SK-N-SH (cell line): Measurements from ENCODE around the gene MACROD2. TPM values are rescaled to one million over a fixed set of nuclear protein-coding genes. Genes with fewer than 3 reads are reported as not detected.

Experiments
- CTCF ChIA-PET: fragments of 300-600, 350-600 bp; formaldehyde crosslinking; extraction: SDS; loops from one replicate; lab custom pipeline; 2021; lab: Yijun Ruan, JAX
- POLR2A ChIA-PET: fragments of 350-600 bp; sonication (Branson Sonifier 250); formaldehyde crosslinking; extraction: SDS; loops from one replicate; lab custom pipeline; 2020; ENCODE audit warnings: antibody characterized with exemption, inconsistent platforms; lab: Yijun Ruan, JAX
- DNase-seq: peaks from one replicate; pipeline ENCODE4 v3.0.0; 2012
- H2AFZ ChIP-seq: fragments of 200-600 bp; sonication (generic); 2 replicates; pipeline ENCODE4 v1.8.1; 2016; ENCODE audit warnings: antibody characterized with exemption, mild to moderate bottlenecking, low read depth
- H3F3A ChIP-seq: fragments of 200-600 bp; sonication (generic); replicated peaks from 2 replicates; pipeline ENCODE3; 2016; ENCODE audit warnings: antibody characterized with exemption, mild to moderate bottlenecking; ENCODE audit not compliant: insufficient read depth
- H3K27ac ChIP-seq, 2 experiments: fragments of 200-500 bp in 1 of 2; fragments of 200-600 bp in 1 of 2; sonication (Bioruptor generic) in 1 of 2; sonication (generic), shearing (Covaris generic) in 1 of 2; 2 replicates each; pipeline versions ENCODE4 v1.5.1 to v1.6.1; 2014 to 2016; ENCODE audit warnings: low read depth in 2 of 2, inconsistent platforms in 1 of 2, low read length in 1 of 2, mild to moderate bottlenecking in 1 of 2, mixed read lengths in 1 of 2
- H3K27me3 ChIP-seq: fragments of 200-600 bp; sonication (generic), shearing (Covaris generic); 2 replicates; pipeline ENCODE4 v1.6.1; 2016; ENCODE audit warnings: mixed run types; ENCODE audit not compliant: insufficient read depth
- H3K36me3 ChIP-seq, 2 experiments: fragments of 200-500 bp in 1 of 2; fragments of 200-600 bp in 1 of 2; sonication (Bioruptor generic) in 1 of 2; sonication (generic) in 1 of 2; replicated peaks in 1 of 2; 2 replicates each; pipeline versions ENCODE3 to v1.5.1; 2014 to 2016; ENCODE audit warnings: low read length in 1 of 2, mild to moderate bottlenecking in 1 of 2; ENCODE audit not compliant: insufficient read depth in 2 of 2, control insufficient read depth in 1 of 2
- H3K4me1 ChIP-seq, 2 experiments: fragments of 200-500 bp in 1 of 2; fragments of 200-600 bp in 1 of 2; sonication (Bioruptor generic) in 1 of 2; sonication (generic), shearing (Covaris generic) in 1 of 2; 2 replicates each; pipeline versions ENCODE4 v1.5.1 to v1.6.1; 2014 to 2016; ENCODE audit warnings: low read depth in 1 of 2, low read length in 1 of 2, mixed run types in 1 of 2; ENCODE audit not compliant: insufficient read depth in 2 of 2, control insufficient read depth in 1 of 2
- H3K4me2 ChIP-seq: fragments of 200-600 bp; sonication (generic), shearing (Covaris generic); 2 replicates; pipeline ENCODE4 v1.6.1; 2017; ENCODE audit warnings: mixed run types
- H3K4me3 ChIP-seq, 2 experiments: fragments of 200-500 bp in 1 of 2; fragments of 200-600 bp in 1 of 2; sonication (Bioruptor generic) in 1 of 2; sonication (generic), shearing (Covaris generic) in 1 of 2; 2 replicates each; pipeline versions ENCODE4 v1.5.1 to v1.8.1; 2014 to 2016; ENCODE audit warnings: low read depth in 2 of 2, inconsistent platforms in 1 of 2, low read length in 1 of 2, mild to moderate bottlenecking in 1 of 2, mixed read lengths in 1 of 2, moderate library complexity in 1 of 2
- H3K79me2 ChIP-seq: fragments of 200-600 bp; sonication (generic); 2 replicates; pipeline ENCODE4 v1.8.1; 2017; ENCODE audit warnings: mild to moderate bottlenecking; ENCODE audit not compliant: insufficient read depth
- H3K9ac ChIP-seq: fragments of 200-600 bp; sonication (generic); 2 replicates; pipeline ENCODE4 v1.6.1; 2017; ENCODE audit warnings: mixed run types
- H3K9me2 ChIP-seq: fragments of 200-600 bp; sonication (generic); 2 replicates; pipeline ENCODE4 v1.6.1; 2017; ENCODE audit warnings: mixed run types
- H3K9me3 ChIP-seq: fragments of 200-600 bp; sonication (generic); 2 replicates; pipeline ENCODE4 v1.6.1; 2017; ENCODE audit warnings: mixed run types, mild to moderate bottlenecking, moderate library complexity
- H4K20me1 ChIP-seq: fragments of 200-600 bp; sonication (generic); 2 replicates; pipeline ENCODE4 v1.6.1; 2017; ENCODE audit warnings: mild to moderate bottlenecking, mixed run types; ENCODE audit not compliant: insufficient read depth
- CHD2 ChIP-seq: fragments of 150-350 bp; IDR thresholded peaks from 2 replicates; pipeline ENCODE4 v1.6.1; 2018; ENCODE audit warnings: low read length; ENCODE audit not compliant: partially characterized antibody
- ELF1 ChIP-seq: IDR thresholded peaks from 2 replicates; pipeline ENCODE4 v1.4.0; 2012
- EP300 ChIP-seq, 2 experiments: IDR thresholded peaks; 2 replicates each; pipeline versions ENCODE4 v1.4.0 to v1.6.1; 2012; ENCODE audit warnings: borderline replicate concordance in 1 of 2, low read depth in 1 of 2, low read length in 1 of 2
- FOSL2 ChIP-seq: IDR thresholded peaks from 2 replicates; pipeline ENCODE4 v1.4.0; 2012; ENCODE audit warnings: low read depth, mild to moderate bottlenecking, moderate library complexity, borderline replicate concordance
- FOXJ3 ChIP-seq: sonication (generic); formaldehyde crosslinking; IDR thresholded peaks from 2 replicates; pipeline ENCODE4 v1.5.1; 2020; ENCODE audit warnings: mild to moderate bottlenecking, missing genetic modification reagents
- GABPA ChIP-seq: IDR thresholded peaks from 2 replicates; pipeline ENCODE4 v1.4.0; 2012; ENCODE audit warnings: low read depth, mild to moderate bottlenecking
- IRF3 ChIP-seq: fragments of 150-350 bp; IDR thresholded peaks from 2 replicates; pipeline ENCODE4 v1.6.1; 2016; ENCODE audit warnings: mild to moderate bottlenecking, low read depth, low read length
- JUND ChIP-seq: IDR thresholded peaks from 2 replicates; pipeline ENCODE4 v1.4.0; 2012
- MAX ChIP-seq: IDR thresholded peaks from 2 replicates; pipeline ENCODE4 v1.4.0; 2012; ENCODE audit warnings: low read depth
- MEF2A ChIP-seq: IDR thresholded peaks from 2 replicates; pipeline ENCODE4 v1.4.0; 2012; ENCODE audit warnings: low read depth, borderline replicate concordance
- NRF1 ChIP-seq: IDR thresholded peaks from 2 replicates; pipeline ENCODE4 v1.6.1; 2012; ENCODE audit warnings: low read depth, mild to moderate bottlenecking, low read length
- POLR2AphosphoS5 ChIP-seq: IDR thresholded peaks from 2 replicates; pipeline ENCODE4 v1.6.1; 2012; ENCODE audit warnings: low read depth, low read length
- RAD21 ChIP-seq: IDR thresholded peaks from 2 replicates; pipeline ENCODE4 v1.6.1; 2012; ENCODE audit warnings: mild to moderate bottlenecking, low read length
- RCOR1 ChIP-seq: fragments of 150-350 bp; IDR thresholded peaks from 2 replicates; pipeline ENCODE4 v1.6.1; 2017; ENCODE audit warnings: antibody characterized with exemption, low read length
- RFX5 ChIP-seq: IDR thresholded peaks from 2 replicates; pipeline ENCODE4 v1.6.1; 2012; ENCODE audit warnings: mild to moderate bottlenecking, improper control_type of control experiment, low read length
- TAF1 ChIP-seq: IDR thresholded peaks from 2 replicates; pipeline ENCODE4 v1.6.1; 2012; ENCODE audit warnings: low read depth, mild to moderate bottlenecking, low read length, moderate library complexity, borderline replicate concordance
- TEAD4 ChIP-seq: IDR thresholded peaks from 2 replicates; pipeline ENCODE4 v1.4.0; 2012; ENCODE audit warnings: mild to moderate bottlenecking, borderline replicate concordance; ENCODE audit not compliant: insufficient read depth
- USF1 ChIP-seq: IDR thresholded peaks from 2 replicates; pipeline ENCODE4 v1.4.0; 2012; ENCODE audit warnings: low read depth, borderline replicate concordance
- USF2 ChIP-seq: fragments of 150-350 bp; IDR thresholded peaks from 2 replicates; pipeline ENCODE4 v1.6.1; 2017; ENCODE audit warnings: antibody characterized with exemption, low read length, low read depth, borderline replicate concordance
- WGBS: methylation state at CpG from one replicate; pipeline ENCODE4 v1.1.6; 2017; ENCODE audit warnings: low lambda C conversion rate; 5-methylcytosine and 5-hydroxymethylcytosine counted together
- polyA plus RNA-seq, 3 experiments: library from polyadenylated mRNA; depleted of rRNA; stranded (reverse); fragments of >200 nt; gene quantifications; 2 replicates each; pipeline ENCODE4 v1.2.3, GENCODE V29; 2012
- TF ChIP-seq, protein P1 (sequence below): IDR thresholded peaks from 2 replicates; pipeline ENCODE4 v1.4.0; 2012; ENCODE audit warnings: low read depth, borderline replicate concordance
- TF ChIP-seq, protein P2 (sequence below): fragments of 200-600 bp; sonication (generic); IDR thresholded peaks from 2 replicates; pipeline ENCODE4 v1.6.1; 2017; ENCODE audit warnings: antibody characterized with exemption, mild to moderate bottlenecking, moderate library complexity

Gene MACROD2
- polyA plus RNA-seq, 1 of the 3 experiments (the other 2 are of a cell fraction): 0.33 TPM

DNA sequence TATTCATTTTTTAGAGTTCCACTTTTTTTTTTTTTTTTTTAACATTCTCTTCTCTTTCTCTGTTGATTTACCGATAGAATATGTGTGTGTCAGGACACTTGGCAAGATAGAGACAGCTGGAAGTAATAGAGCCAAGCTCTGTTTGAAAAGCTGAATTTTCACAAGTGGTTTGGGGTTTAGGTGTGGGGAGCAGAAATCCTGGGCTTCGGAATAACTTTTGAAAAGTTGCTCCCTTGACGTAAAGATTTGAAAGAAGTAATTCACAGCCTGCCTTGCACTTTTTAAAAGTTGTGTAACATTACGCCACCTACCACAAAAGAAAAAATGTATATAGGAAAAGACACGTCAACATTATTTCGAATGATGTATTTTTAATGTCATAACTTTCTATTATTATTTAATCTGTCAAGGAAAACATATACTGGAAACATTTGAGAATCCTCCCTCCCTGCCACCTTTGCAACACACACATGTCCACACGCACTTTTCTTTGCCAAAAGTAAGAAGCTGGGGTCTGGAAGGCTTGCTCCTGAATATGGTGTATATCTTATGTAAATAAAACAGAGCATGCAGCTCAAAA, 1660.1 kb downstream of the MACROD2 start:
- POLR2A ChIA-PET: no interaction called here
- Histone ChIP-seq H3F3A (no peaks in the 10 kb centered on the region), H4K20me1 (no peaks in the 10 kb centered on the region), H3K9me3 (no peaks in the 10 kb centered on the region), H3K4me3 (no peak overlapping the region), H3K4me1 (peaks cover 0 to 2% of the 10 kb centered on the region in 2 experiments; a peak in 2 of 4 replicates), H3K27me3 (no peaks in the 10 kb centered on the region), H3K79me2 (no peaks in the 10 kb centered on the region), H3K9me2 (no peaks in the 10 kb centered on the region), H3K9ac (no peak overlapping the region), H3K36me3 (no peaks in the 10 kb centered on the region)
- WGBS: 84% methylated on average over 7 of the region's 7 CpGs
- DNase-seq: no peak
- no peak for TF ChIP-seq GABPA
- no peak for TF ChIP-seq TEAD4
- no peak for TF ChIP-seq RAD21
- TF ChIP-seq FOXJ3: no peak
- no peak for TF ChIP-seq POLR2AphosphoS5
- TF ChIP-seq, protein P1, sequence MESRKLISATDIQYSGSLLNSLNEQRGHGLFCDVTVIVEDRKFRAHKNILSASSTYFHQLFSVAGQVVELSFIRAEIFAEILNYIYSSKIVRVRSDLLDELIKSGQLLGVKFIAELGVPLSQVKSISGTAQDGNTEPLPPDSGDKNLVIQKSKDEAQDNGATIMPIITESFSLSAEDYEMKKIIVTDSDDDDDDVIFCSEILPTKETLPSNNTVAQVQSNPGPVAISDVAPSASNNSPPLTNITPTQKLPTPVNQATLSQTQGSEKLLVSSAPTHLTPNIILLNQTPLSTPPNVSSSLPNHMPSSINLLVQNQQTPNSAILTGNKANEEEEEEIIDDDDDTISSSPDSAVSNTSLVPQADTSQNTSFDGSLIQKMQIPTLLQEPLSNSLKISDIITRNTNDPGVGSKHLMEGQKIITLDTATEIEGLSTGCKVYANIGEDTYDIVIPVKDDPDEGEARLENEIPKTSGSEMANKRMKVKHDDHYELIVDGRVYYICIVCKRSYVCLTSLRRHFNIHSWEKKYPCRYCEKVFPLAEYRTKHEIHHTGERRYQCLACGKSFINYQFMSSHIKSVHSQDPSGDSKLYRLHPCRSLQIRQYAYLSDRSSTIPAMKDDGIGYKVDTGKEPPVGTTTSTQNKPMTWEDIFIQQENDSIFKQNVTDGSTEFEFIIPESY: no peak
- no peak for TF ChIP-seq CHD2
- no peak for TF ChIP-seq EP300 (IDR thresholded peaks at IDR 0.05; ENCODE audit: borderline replicate concordance in 1 of 2, low read depth in 1 of 2, low read length in 1 of 2)
- TF ChIP-seq RFX5: no peak
- TF ChIP-seq ELF1: no peak
- TF ChIP-seq RCOR1: no peak
- TF ChIP-seq NRF1: no peak
- no peak for TF ChIP-seq JUND
- TF ChIP-seq MEF2A: no peak
- no peak for TF ChIP-seq USF2
- TF ChIP-seq, all 33 proteins: peak for 0
- Histone ChIP-seq H3K27ac (no peak overlapping the region), H3K4me2 (no peak overlapping the region), H2AFZ (no peak overlapping the region)
- CTCF ChIA-PET: interaction anchor here (1.1 to 3.6 kb wide), 3 partner anchors 11 to 1318 kb away, joined by 3 to 11 read pairs (median 3); partner anchors contain the start of gene FLRT3

DNA sequence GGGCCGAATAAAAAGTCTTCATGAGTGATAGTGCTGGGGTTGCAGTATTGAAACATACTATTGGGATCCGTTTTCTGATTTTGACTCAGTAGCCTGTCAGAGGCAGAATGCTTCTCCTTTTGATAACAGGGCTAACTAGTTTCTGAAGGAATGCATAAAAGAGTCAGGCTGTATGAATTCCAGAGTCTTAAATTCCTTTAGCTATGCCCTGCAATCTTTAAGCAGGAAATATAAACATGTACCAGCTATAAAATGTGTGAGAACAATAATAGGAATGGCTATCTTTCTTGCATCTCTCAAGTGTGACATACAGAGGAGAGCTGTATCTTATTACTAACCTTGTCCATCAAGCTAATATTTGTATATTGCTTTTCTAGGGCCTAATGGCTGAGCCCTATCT, 1660.8 kb downstream of the MACROD2 start:
- no peak overlapping the region for H3K4me3 ChIP-seq
- H3K9me2 ChIP-seq: no peaks in the 10 kb centered on the region
- ChIA-PET POLR2A (no interaction called here), CTCF (interaction anchor here (1.1 to 1.4 kb wide), 2 partner anchors 13 to 1319 kb away, joined by 3 read pairs; partner anchors contain the start of gene FLRT3)
- no peaks in the 10 kb centered on the region for H3K27me3 ChIP-seq
- H3K9ac ChIP-seq: no peak overlapping the region
- no peaks in the 10 kb centered on the region for H3K9me3 ChIP-seq
- H3K36me3 ChIP-seq: no peaks in the 10 kb centered on the region
- peak overlapping the region; percentile 42; the same call in 1 of the 2 replicates for H2AFZ ChIP-seq
- 64% methylated on average over 2 of the region's 2 CpGs for WGBS
- H4K20me1 ChIP-seq: no peaks in the 10 kb centered on the region
- peak overlapping the region in 1 of 2 experiments; percentile 16; a peak in 1 of 4 replicates for H3K27ac ChIP-seq
- no peak overlapping the region for H3K4me2 ChIP-seq
- no peaks in the 10 kb centered on the region for H3F3A ChIP-seq
- no peaks in the 10 kb centered on the region for H3K79me2 ChIP-seq
- no peak for DNase-seq
- peaks cover 0 to 2% of the 10 kb centered on the region in 2 experiments; a peak in 2 of 4 replicates for H3K4me1 ChIP-seq
- TF ChIP-seq, protein P2, sequence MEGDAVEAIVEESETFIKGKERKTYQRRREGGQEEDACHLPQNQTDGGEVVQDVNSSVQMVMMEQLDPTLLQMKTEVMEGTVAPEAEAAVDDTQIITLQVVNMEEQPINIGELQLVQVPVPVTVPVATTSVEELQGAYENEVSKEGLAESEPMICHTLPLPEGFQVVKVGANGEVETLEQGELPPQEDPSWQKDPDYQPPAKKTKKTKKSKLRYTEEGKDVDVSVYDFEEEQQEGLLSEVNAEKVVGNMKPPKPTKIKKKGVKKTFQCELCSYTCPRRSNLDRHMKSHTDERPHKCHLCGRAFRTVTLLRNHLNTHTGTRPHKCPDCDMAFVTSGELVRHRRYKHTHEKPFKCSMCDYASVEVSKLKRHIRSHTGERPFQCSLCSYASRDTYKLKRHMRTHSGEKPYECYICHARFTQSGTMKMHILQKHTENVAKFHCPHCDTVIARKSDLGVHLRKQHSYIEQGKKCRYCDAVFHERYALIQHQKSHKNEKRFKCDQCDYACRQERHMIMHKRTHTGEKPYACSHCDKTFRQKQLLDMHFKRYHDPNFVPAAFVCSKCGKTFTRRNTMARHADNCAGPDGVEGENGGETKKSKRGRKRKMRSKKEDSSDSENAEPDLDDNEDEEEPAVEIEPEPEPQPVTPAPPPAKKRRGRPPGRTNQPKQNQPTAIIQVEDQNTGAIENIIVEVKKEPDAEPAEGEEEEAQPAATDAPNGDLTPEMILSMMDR: no peak
- TF ChIP-seq RCOR1: no peak
- TF ChIP-seq IRF3: no peak
- no peak for TF ChIP-seq FOSL2
- no peak for TF ChIP-seq TAF1
- no peak for TF ChIP-seq MAX
- no peak for TF ChIP-seq USF1
